ENCODE results near the gene PRR23E. TPM values are rescaled to one million over a fixed set of nuclear protein-coding genes. Genes with fewer than 3 reads are reported as not detected.

PRR23E gene
- total RNA-seq, 1 donor from 2014 or later, result not detected

DNA sequence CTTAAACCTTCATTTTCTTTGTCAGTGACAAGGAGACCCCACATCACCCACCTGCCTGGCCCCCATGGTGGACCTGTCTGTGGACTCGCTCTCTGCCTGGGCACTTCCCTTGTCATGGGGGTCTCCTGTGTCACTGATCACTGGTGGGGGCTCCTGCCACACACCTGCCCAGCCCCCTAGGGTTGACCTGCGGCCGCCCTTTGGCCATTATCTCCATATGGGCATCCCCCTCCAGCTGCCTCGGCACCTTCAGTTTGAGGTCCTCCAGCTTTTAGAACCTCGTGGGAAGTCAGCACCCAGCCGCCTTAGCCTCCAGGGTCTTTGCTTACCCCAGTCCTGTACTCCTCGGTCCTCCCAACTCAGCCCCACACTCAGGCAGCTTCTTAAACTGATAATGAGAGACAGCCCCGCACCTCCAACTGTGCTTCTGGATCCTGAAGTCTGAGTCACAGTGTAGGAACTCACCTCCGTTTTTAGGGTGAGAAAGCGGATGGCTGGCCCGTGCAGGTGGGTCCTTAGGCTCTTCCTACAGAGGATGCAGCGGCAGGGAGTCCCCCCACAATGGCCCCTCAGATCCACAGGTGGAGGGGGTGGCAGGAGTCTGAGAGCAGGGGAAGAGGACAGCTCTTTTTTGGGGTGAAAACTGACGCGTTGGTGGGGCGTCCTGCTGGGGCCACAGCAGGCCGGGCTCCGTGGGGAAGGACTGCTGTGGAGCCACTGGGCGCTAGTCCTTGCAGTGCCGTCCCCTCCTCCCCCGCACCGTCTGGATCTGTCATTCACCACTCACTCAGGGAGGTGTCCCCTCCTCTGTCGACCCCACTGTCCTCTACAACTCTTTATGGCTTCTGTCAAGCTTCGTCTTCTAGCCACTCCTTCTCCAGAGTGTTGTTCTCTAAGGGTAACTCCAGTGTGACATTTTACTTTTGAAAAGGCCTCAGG is 8.7 kb upstream of the PRR23E start:
- DNase-seq (ENCODE audit: low read depth in 2 of 2), result no peak

DNA sequence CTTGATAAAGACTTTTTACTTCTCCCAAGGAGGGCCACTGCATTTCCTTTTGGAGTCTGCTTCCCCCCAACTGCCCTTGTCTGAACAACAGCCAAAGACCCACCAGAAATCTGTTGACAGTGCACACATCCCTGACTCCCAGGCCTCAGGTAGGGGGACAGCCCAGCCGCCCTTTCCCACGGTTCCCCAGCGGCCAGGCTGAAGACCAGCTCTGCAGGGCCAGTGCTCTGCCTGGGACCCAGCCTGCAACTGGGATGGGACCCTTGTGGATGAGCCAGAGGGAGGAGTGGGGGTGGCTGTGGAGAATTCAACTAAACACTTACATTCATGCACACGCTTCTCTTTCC is 8.1 kb upstream of the PRR23E start:
- DNase-seq (ENCODE audit: low read depth in 2 of 2), result no peak

- DNase-seq (ENCODE audit: low read depth in 2 of 2), result no peak
These were observed 7.7 kb upstream of the PRR23E start for GRCh38 chr3:127185268-127185667.

GRCh38 chr3:127185962-127186674 is 6.8 kb upstream of the PRR23E start:
- no peak for DNase-seq (ENCODE audit: low read depth in 2 of 2)

DNA sequence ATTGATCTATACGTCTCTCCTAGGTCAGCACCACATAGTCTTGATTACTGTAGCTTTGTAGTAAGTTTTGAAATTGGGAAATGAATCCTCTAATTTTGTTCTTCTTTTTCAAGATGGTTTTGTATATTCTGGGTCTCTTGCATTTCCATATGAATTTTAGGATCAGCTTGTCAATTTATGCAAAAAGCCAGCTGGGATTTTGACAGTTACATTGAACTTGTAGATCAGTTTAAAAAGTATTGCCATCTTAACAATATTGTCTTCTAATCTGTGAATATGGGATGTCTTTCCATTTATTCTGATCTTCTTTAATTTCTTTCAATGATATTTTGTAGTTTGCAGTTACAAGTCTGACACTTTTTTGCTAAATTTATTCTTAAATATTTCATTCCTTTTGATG is 5.6 kb upstream of the PRR23E start:
- DNase-seq (ENCODE audit: low read depth in 2 of 2), result no peak

DNA sequence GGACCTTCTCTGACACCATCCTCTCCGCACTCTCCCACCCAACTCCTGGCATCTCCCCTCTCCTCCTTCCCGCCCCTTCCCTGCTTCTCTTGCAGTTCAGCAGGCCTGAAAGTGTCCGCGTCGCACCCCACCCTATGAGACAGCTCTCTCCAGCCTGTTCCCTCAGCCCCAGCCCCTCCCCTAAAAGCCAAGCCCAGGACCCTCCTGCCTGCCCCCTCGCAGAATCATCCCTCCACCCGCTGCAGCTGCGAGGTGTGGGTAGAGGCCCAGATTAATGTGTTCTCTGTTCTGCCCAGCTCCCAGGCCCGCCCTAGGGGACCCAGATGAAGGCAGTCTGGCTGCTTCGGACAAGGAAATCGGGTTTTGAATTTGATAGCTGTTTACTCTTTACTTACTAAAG is 410 bp downstream of the PRR23E start:
- no peak for DNase-seq (ENCODE audit: low read depth in 2 of 2)

GRCh38 chr3:127193775-127194174 is 844 bp downstream of the PRR23E start:
- DNase-seq (ENCODE audit: low read depth in 2 of 2), result no peak

GRCh38 chr3:127194601-127195187 is 1.8 kb downstream of the PRR23E start:
- DNase-seq (ENCODE audit: low read depth in 2 of 2), result no peak

- DNase-seq (ENCODE audit: low read depth in 2 of 2), result no peak
These were observed 2.5 kb downstream of the PRR23E start for GRCh38 chr3:127195417-127195816.

- DNase-seq (ENCODE audit: low read depth in 2 of 2), result no peak
These were observed 3.1 kb downstream of the PRR23E start for GRCh38 chr3:127196002-127196401.

- no peak for DNase-seq (ENCODE audit: low read depth in 2 of 2)
These were observed 3.8 kb downstream of the PRR23E start for GRCh38 chr3:127196466-127197299.

DNA sequence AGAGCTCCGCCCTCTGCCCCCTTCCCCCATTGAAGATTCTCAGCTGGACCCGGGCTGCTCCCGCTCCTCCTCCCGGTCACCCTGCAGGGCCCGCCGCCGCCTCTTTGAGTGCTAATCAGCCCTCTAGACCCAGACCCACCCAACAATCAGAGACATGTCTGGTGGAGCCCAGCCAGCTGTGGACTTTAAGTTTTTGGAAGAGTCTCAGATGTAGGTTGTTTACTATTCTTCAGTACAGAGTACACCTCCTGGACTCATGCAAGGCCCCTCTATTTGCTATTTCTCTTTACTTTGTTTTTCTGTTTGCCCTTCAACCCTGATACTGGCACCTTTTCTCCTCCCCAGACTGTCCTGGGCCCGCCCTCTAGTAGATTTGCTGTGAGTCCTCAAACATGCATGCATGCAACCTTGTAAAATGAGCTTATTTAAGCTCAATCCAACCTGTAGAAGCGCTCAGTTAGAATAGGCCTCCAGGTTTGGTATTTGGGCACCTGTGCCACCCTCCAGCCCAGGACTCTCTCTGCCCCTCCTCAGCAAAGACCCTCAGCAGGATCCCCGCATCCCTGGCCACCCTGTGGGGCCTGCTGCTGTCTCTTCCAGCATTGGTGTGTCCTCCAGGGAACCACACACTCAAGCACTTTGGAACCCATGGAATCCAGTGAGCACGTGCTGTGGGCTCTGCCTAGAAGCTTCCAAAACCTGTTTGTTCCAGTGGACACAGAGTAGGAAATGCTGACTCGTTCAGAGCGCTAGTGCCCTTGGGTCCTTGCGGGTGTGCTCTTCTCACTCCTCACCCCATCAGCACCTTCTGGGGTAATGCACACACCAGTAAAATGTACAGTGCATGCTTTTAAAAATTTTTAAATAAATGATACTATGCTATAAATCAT is 4.6 kb downstream of the PRR23E start:
- no peak for DNase-seq (ENCODE audit: low read depth in 2 of 2)

DNA sequence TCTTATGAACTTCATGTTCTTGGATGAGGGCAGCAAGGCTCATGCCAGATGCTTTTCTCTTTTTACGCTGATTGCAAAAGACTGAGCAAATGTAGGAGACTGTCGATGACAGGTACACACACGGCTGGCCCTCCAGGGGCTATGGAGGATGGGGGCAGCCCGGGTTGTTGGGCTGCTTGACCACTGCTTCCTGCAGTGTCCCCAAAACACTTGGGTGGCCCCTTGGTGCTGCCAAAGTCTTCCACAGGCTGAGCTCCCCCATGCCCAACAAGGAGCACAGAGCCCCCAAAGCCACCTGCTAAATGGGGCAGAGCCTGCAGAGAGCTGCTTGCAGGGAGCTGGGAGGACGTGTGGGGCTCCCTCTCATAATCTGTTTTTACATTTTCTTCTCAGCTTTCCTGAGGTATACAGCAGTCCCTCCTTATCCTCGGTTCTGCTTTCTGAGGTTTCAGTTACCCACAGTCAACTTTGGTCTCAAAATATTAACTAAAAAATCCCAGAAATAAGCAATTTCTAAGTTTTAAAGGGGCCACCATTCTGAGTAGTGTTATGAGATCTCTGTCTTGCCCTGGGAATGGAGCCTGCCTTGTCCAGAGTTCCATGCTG is 7.3 kb downstream of the PRR23E start:
- no peak for DNase-seq (ENCODE audit: low read depth in 2 of 2)

GRCh38 chr3:127203024-127203423 is 10.1 kb downstream of the PRR23E start:
- DNase-seq (ENCODE audit: low read depth in 2 of 2), result no peak

- DNase-seq (ENCODE audit: low read depth in 2 of 2), result no peak
These were observed 12.1 kb downstream of the PRR23E start for GRCh38 chr3:127204841-127205582.

- no peak for DNase-seq (ENCODE audit: low read depth in 2 of 2)
These were observed 13.2 kb downstream of the PRR23E start for GRCh38 chr3:127206154-127206553.

DNA sequence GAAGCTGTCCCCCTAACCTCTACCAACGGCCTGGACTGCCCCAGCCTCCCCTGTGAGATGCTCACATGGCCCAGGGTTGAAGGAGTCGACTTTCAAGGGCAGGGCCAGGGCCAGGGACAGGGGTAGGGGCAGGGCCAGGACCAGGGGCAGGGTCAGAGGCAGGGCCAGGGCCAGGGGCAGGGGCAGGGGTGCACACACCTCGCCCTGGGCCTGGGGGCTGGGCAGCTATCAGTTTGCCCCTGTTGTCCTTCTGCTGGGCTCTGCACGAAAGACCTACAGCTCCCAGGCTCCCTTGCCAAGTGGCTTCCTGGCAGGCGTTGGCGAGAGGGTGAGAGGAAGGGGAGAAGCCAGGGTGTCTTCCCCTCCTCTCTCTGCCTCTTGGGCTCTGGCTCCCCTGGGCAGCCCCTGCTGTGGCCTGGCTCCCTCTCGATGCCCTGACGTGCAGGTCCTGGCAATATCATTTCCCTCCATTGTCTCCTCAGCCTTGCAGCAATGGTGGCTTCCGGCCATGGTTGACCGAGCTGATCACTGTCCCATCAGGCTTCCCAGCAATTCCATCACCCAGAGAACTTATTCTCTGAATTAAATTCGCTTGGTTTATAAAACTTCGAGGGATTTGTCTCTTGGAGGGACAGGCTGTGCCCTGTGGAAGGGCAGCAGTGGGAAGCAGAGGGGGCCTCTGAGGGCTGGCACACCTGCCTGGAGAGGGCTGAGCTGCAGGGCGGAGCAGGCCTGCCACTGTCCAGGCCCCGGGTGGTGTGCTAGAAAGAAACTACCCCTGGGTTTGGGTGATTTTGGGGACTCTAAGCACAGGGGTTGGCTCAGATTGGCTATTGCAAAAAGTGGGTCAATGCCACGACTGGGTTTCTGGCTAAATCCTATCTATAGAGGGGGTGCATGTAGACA is 13.9 kb downstream of the PRR23E start:
- peak in 1 of 2 donors; percentile 78 for DNase-seq (ENCODE audit: low read depth in 2 of 2)

GRCh38 chr3:127207727-127208482 is 15.0 kb downstream of the PRR23E start:
- no peak for DNase-seq (ENCODE audit: low read depth in 2 of 2)
